MM.1S (cell line): ENCODE measurements around the gene SH3PXD2A.

Source experiments
- CTCF ChIP-seq: fragments of 300-600 bp; sonication (generic); IDR thresholded peaks from 2 replicates; pipeline ENCODE4 v1.5.1; 2016; ENCODE audit warnings: antibody characterized with exemption, low read length, mixed read lengths
- EZH2 ChIP-seq: fragments of 300-600 bp; sonication (generic); optimal IDR thresholded peaks from 2 replicates; pipeline ENCODE3; 2017; ENCODE audit warnings: low read depth, mild to moderate bottlenecking, antibody characterized with exemption, low read length, mixed read lengths
- EZH2phosphoT487 ChIP-seq: fragments of 300-600 bp; sonication (generic); IDR thresholded peaks from 2 replicates; pipeline ENCODE4 v1.6.1; 2018; ENCODE audit warnings: antibody characterized with exemption, low read length

GRCh38 chr10:103602028-103602851, 253.1 kb downstream of the SH3PXD2A start:
- TF ChIP-seq CTCF (no peak), EZH2phosphoT487 (no peak), EZH2 (no peak)
